ENCODE measurements around the gene WNT3. TPM values are rescaled to one million over a fixed set of nuclear protein-coding genes. Genes with fewer than 3 reads are reported as not detected.
A peak's percentile ranks its signal among the peaks of the same experiment; 100 is the strongest.

WNT3 gene
- total RNA-seq, 2 donors from 2014 or later, result 19.9 to 21.8 TPM

- Mint-ChIP-seq H3K9me3 (no peaks in the 10 kb centered on the region), H3K27me3 (ENCODE audit: insufficient read depth) (peaks cover 58% of the 10 kb centered on the region), H3K27ac (no peak overlapping the region), H3K4me3 (no peak overlapping the region), H3K4me1 (peaks cover 4% of the 10 kb centered on the region), H3K36me3 (ENCODE audit: low read depth) (no peaks in the 10 kb centered on the region)
- no peak overlapping the region for H3K9ac ChIP-seq (ENCODE audit: extremely low read depth, low read length, poor library complexity, severe bottlenecking)
- H3K27me3 ChIP-seq (ENCODE audit: control insufficient read depth, insufficient read depth, low read length, poor library complexity, severe bottlenecking), result peaks cover 40% of the 10 kb centered on the region
- H3K9me3 ChIP-seq (ENCODE audit: control insufficient read depth, low read length), result no peaks in the 10 kb centered on the region
- DNase-seq, result no peak
- no peaks in the 10 kb centered on the region for H3K4me1 ChIP-seq (ENCODE audit: control insufficient read depth, insufficient read depth, low read length)
- WGBS, 2 experiments (ENCODE audit: insufficient coverage in 1 of 2, insufficient read length in 1 of 2), result 90% methylated on average over 2 of the region's 3 CpGs; no CpG with 5 or more reads in 1 of the 2 experiments
- H3K36me3 ChIP-seq (ENCODE audit: control insufficient read depth, insufficient read depth, low read length), result no peaks in the 10 kb centered on the region
- TF ChIP-seq, protein P1, sequence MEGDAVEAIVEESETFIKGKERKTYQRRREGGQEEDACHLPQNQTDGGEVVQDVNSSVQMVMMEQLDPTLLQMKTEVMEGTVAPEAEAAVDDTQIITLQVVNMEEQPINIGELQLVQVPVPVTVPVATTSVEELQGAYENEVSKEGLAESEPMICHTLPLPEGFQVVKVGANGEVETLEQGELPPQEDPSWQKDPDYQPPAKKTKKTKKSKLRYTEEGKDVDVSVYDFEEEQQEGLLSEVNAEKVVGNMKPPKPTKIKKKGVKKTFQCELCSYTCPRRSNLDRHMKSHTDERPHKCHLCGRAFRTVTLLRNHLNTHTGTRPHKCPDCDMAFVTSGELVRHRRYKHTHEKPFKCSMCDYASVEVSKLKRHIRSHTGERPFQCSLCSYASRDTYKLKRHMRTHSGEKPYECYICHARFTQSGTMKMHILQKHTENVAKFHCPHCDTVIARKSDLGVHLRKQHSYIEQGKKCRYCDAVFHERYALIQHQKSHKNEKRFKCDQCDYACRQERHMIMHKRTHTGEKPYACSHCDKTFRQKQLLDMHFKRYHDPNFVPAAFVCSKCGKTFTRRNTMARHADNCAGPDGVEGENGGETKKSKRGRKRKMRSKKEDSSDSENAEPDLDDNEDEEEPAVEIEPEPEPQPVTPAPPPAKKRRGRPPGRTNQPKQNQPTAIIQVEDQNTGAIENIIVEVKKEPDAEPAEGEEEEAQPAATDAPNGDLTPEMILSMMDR (conservative IDR thresholded peaks at IDR 0.05), result no peak
- H3K27ac ChIP-seq (ENCODE audit: low read depth, low read length), result no peak overlapping the region
- H3K4me3 ChIP-seq (ENCODE audit: low read length), result no peak overlapping the region
Observed at GRCh38 chr17:46854515-46854914, 36.0 kb upstream of the WNT3 start.

DNA sequence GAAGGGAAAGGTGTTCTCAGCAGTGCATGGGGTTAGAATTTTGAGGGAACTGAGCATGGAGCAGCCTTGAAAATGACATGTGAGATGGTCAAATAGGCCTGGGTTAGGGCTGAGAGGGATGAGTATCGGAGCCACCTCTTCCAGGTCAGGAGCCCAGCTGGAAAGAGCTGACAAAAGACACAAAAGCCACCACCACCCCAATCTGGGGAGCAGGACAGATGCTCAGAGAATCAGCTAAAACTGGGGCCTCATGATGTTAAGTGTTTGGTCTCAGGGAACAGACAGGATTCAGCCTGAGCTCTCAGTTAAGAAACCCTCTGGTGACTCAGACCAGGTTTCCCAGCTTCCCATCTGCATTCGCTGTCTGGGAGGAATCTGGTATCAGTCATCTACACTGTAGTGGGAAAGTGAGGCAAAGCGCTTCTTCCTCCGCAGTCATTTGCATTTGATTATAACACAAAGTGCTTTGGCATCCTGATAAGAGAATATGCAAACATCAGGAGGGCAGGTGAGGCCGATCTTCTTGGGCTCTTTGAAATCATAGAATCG lies 35.5 kb upstream of the WNT3 start:
- TF ChIP-seq, protein P1 (conservative IDR thresholded peaks at IDR 0.05), result no peak
- H3K4me1 Mint-ChIP-seq, result peaks cover 4% of the 10 kb centered on the region
- no peaks in the 10 kb centered on the region for H3K4me1 ChIP-seq (ENCODE audit: control insufficient read depth, insufficient read depth, low read length)
- no peaks in the 10 kb centered on the region for H3K36me3 ChIP-seq (ENCODE audit: control insufficient read depth, insufficient read depth, low read length)
- no peaks in the 10 kb centered on the region for H3K9me3 Mint-ChIP-seq
- no peak overlapping the region for H3K9ac ChIP-seq (ENCODE audit: extremely low read depth, low read length, poor library complexity, severe bottlenecking)
- peaks cover 63% of the 10 kb centered on the region for H3K27me3 Mint-ChIP-seq (ENCODE audit: insufficient read depth)
- WGBS, 2 experiments (ENCODE audit: insufficient coverage in 1 of 2, insufficient read length in 1 of 2), result 69 to 72% methylated on average over 6 of the region's 6 CpGs
- peak; percentile 58 for DNase-seq
- no peak overlapping the region for H3K27ac ChIP-seq (ENCODE audit: low read depth, low read length)
- H3K4me3 ChIP-seq (ENCODE audit: low read length), result no peak overlapping the region
- no peaks in the 10 kb centered on the region for H3K36me3 Mint-ChIP-seq (ENCODE audit: low read depth)
- no peak overlapping the region for H3K4me3 Mint-ChIP-seq
- H3K27ac Mint-ChIP-seq, result no peak overlapping the region
- peaks cover 45% of the 10 kb centered on the region for H3K27me3 ChIP-seq (ENCODE audit: control insufficient read depth, insufficient read depth, low read length, poor library complexity, severe bottlenecking)
- no peaks in the 10 kb centered on the region for H3K9me3 ChIP-seq (ENCODE audit: control insufficient read depth, low read length)

DNA sequence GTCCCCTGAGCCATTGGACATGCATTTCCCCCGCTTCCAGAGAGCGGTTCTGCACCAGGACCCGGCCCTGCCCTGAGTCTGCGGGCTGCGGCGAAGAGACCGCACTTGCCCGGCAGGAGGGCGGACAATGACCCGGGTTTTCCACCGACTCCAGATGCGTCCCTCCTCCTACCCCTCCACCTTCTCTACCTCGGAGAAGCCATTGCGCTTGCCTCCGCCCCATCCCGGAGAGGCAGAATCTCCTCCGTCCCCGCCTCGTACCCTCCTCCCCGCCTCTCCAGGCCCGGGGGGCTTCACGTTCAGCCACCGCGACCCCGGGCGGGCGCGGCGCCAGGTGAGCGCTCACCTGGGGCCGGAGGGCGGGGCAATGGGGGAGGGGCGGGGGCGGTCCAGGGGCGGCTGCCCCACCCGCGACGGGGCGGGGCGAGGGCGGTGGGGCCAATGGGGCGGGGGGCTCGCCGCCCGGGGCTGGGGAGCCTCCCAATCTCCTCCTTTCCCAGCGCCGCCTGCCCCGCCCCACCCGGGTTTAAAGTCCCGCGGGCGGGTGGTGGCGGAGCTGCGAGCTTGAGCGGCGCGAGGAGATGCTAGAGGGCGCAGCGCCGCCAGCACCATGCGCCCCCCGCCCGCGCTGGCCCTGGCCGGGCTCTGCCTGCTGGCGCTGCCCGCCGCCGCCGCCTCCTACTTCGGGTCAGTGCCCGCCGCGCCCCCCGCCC lies 32.7 kb upstream of the WNT3 start, which contains the start of gene WNT9B:
TSS of gene WNT9B (plus strand) at position 555 of the 713 bp plus-strand sequence. CDS start at position 611, 56 bp downstream.
- Mint-ChIP-seq H3K4me1 (peaks cover 4% of the 10 kb centered on the region), H3K27ac (no peak within 1 kb of the TSS), H3K36me3 (ENCODE audit: low read depth) (no peaks in the 10 kb centered on the region), H3K4me3 (peak within 1 kb of the TSS; percentile 64), H3K9me3 (no peaks in the 10 kb centered on the region), H3K27me3 (ENCODE audit: insufficient read depth) (peaks cover 88% of the 10 kb centered on the region)
- Histone ChIP-seq H3K4me3 (ENCODE audit: low read length) (peak within 1 kb of the TSS; percentile 73), H3K4me1 (ENCODE audit: control insufficient read depth, insufficient read depth, low read length) (no peaks in the 10 kb centered on the region), H3K36me3 (ENCODE audit: control insufficient read depth, insufficient read depth, low read length) (no peaks in the 10 kb centered on the region), H3K27me3 (ENCODE audit: control insufficient read depth, insufficient read depth, low read length, poor library complexity, severe bottlenecking) (peaks cover 70% of the 10 kb centered on the region), H3K9me3 (ENCODE audit: control insufficient read depth, low read length) (no peaks in the 10 kb centered on the region), H3K9ac (ENCODE audit: extremely low read depth, low read length, poor library complexity, severe bottlenecking) (peak within 1 kb of the TSS; percentile 25), H3K27ac (ENCODE audit: low read depth, low read length) (no peak within 1 kb of the TSS)
- WGBS, 2 experiments (ENCODE audit: insufficient coverage in 1 of 2, insufficient read length in 1 of 2), result 0% methylated on average over 20 to 72 of the region's 75 CpGs
- peak; percentile 95 for DNase-seq
- TF ChIP-seq, protein P1 (conservative IDR thresholded peaks at IDR 0.05), result peak; percentile 34
